HepG2 (cell line): Measurements from ENCODE around the gene PIP4K2B. TPM values are rescaled to one million over a fixed set of nuclear protein-coding genes. Genes with fewer than 3 reads are reported as not detected.
A peak's percentile ranks its signal among the peaks of the same experiment; 100 is the strongest.

Source experiments
- CAMTA2 ChIP-seq: sonication (generic); formaldehyde crosslinking; IDR thresholded peaks from 2 replicates; pipeline ENCODE4 v1.4.0; 2020; ENCODE audit warnings: mild to moderate bottlenecking, missing genetic modification reagents, borderline replicate concordance
- FOXK1 ChIP-seq: sonication (generic); formaldehyde crosslinking; IDR thresholded peaks from 2 replicates; pipeline ENCODE4 v1.4.0; 2020; ENCODE audit warnings: low read depth, missing genetic modification reagents, borderline replicate concordance
- HOXA3 ChIP-seq: sonication (generic); formaldehyde crosslinking; IDR thresholded peaks from 2 replicates; pipeline ENCODE4 v1.5.0; 2020; ENCODE audit warnings: missing genetic modification reagents
- MIER3 ChIP-seq: IDR thresholded peaks from 2 replicates; pipeline ENCODE4 v1.6.1; 2016; ENCODE audit warnings: missing compliant biosample characterization, borderline replicate concordance
- PHF21A ChIP-seq: sonication (generic); formaldehyde crosslinking; IDR thresholded peaks from 2 replicates; pipeline ENCODE4 v1.5.0; 2020; ENCODE audit warnings: mild to moderate bottlenecking, missing genetic modification reagents
- RBM39 ChIP-seq: fragments of 200-400 bp; formaldehyde crosslinking; IDR thresholded peaks from one replicate; pipeline ENCODE4 v1.6.1; 2018; ENCODE audit warnings: antibody characterized with exemption, mild to moderate bottlenecking, low read depth, low read length; ENCODE audit not compliant: poor library complexity, severe bottlenecking
- ZC3H4 ChIP-seq: sonication (generic); formaldehyde crosslinking; IDR thresholded peaks from 2 replicates; pipeline ENCODE4 v1.4.0; 2020; ENCODE audit warnings: missing genetic modification reagents, borderline replicate concordance
- ZNF225 ChIP-seq: sonication (generic); formaldehyde crosslinking; IDR thresholded peaks from 2 replicates; pipeline ENCODE4 v1.4.0; 2020; ENCODE audit warnings: mild to moderate bottlenecking, missing genetic modification reagents
- ZNF292 ChIP-seq: sonication (generic); formaldehyde crosslinking; IDR thresholded peaks from 2 replicates; pipeline ENCODE4 v1.8.1; 2022; ENCODE audit warnings: mild to moderate bottlenecking, low read depth, missing genetic modification reagents, borderline replicate concordance
- ZNF746 ChIP-seq: sonication (generic); formaldehyde crosslinking; IDR thresholded peaks from 2 replicates; pipeline ENCODE4 v1.8.0; 2022; ENCODE audit warnings: mild to moderate bottlenecking, missing genetic modification reagents
- ZNF775 ChIP-seq: sonication (generic); formaldehyde crosslinking; IDR thresholded peaks from 2 replicates; pipeline ENCODE4 v1.4.0; 2020; ENCODE audit warnings: missing genetic modification reagents, mild to moderate bottlenecking, moderate library complexity, borderline replicate concordance
- ZNF839 ChIP-seq: sonication (generic); formaldehyde crosslinking; IDR thresholded peaks from 2 replicates; pipeline ENCODE4 v1.4.0; 2020; ENCODE audit warnings: missing genetic modification reagents, mild to moderate bottlenecking, borderline replicate concordance
- polyA plus RNA-seq, 8 experiments: library from polyadenylated mRNA; depleted of rRNA in 3 of 8; stranded (reverse) in 7 of 8; unstranded in 1 of 8; fragments of >200 nt; fragmentation: Illumina TruSeq in 4 of 8; extraction: Trizol in 4 of 8; gene quantifications; 2 replicates each; pipeline versions ENCODE4 v1.2.1 to v1.2.3, GENCODE V29; 2011 to 2016; ENCODE audit warnings: low read depth in 4 of 8, missing spikeins in 1 of 8, mixed read lengths in 1 of 8; ENCODE audit not compliant: insufficient read depth in 1 of 8
- total RNA-seq, 5 experiments: library from RNA; depleted of rRNA; stranded (reverse); fragments of >200 nt; fragmentation: Illumina TruSeq; extraction: Trizol; gene quantifications; 2 replicates each; pipeline ENCODE4 v1.2.3, GENCODE V29; 2016; ENCODE audit warnings: low read depth in 1 of 5
- TF ChIP-seq, protein P1 (sequence below), 2 experiments: sonication (generic) in 1 of 2; formaldehyde crosslinking in 1 of 2; IDR thresholded peaks; 2 replicates each; pipeline versions ENCODE4 v1.6.1 to v1.9.0; 2014 to 2022; ENCODE audit warnings: antibody characterized with exemption in 1 of 2, borderline replicate concordance in 1 of 2, inconsistent platforms in 1 of 2, low read depth in 1 of 2, missing genetic modification reagents in 1 of 2
- TF ChIP-seq, protein P2 (sequence below): sonication (generic); formaldehyde crosslinking; IDR thresholded peaks from 2 replicates; pipeline ENCODE4 v1.4.0; 2020; ENCODE audit warnings: mild to moderate bottlenecking, missing genetic modification reagents
- TF ChIP-seq, protein P3 (sequence below): sonication (generic); formaldehyde crosslinking; IDR thresholded peaks from 2 replicates; pipeline ENCODE4 v1.4.0; 2020; ENCODE audit warnings: low read depth, mild to moderate bottlenecking, missing genetic modification reagents
- TF ChIP-seq, protein P4 (sequence below): sonication (generic); formaldehyde crosslinking; IDR thresholded peaks from 2 replicates; pipeline ENCODE4 v1.8.0; 2022; ENCODE audit warnings: mild to moderate bottlenecking, missing genetic modification reagents, moderate library complexity

The PIP4K2B gene
- total and polyA plus RNA-seq, 2 of the 13 experiments (the other 11 are each of a cell fraction or from before 2014, with no cell fraction given), result 20.4 to 54.0 TPM

DNA sequence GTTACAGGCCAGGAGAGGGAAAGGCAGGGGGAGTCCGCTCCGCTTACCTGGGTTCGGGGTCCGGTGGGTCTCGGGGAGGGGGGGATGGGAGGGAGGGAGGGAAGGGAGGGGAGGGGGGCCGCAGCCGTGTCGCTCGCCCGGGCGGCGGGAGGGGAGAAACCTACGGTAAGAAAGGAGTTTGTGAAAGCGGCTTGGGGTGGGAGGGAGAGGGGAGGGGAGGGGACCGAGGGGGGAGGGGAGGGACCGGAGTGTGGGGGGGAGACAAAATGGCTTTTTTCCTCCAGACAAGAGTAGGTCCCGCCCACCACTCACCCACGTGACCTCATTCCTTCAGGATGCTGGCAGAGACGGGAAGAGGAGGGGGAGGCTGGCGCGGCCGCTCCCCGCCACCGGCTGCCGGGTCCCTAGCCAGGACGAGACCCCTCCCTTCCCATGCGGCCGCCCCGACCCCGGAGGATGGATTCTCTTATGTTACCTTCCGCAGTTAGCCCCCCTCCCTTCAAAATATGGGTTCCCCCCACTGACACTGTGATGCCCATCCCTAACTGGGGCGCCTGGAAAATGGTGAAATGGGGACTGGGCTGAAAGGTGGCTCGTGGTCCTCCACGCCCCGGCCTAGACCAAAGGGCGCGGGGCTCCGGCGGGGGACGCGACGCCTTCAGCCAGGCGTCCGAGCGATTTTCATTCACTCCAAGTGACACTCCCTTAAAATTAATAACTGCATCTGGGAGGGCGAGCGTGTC lies 51.0 kb downstream of the PIP4K2B start, which contains the start of gene PCGF2 (continued):
- no peak for TF ChIP-seq FOXK1 (CRISPR knock-in tag)
- TF ChIP-seq MIER3 (CRISPR knock-in tag), result 0 out of 2 replicates have a peak, but pooled peaks have one; percentile 21
- TF ChIP-seq, protein P1, sequence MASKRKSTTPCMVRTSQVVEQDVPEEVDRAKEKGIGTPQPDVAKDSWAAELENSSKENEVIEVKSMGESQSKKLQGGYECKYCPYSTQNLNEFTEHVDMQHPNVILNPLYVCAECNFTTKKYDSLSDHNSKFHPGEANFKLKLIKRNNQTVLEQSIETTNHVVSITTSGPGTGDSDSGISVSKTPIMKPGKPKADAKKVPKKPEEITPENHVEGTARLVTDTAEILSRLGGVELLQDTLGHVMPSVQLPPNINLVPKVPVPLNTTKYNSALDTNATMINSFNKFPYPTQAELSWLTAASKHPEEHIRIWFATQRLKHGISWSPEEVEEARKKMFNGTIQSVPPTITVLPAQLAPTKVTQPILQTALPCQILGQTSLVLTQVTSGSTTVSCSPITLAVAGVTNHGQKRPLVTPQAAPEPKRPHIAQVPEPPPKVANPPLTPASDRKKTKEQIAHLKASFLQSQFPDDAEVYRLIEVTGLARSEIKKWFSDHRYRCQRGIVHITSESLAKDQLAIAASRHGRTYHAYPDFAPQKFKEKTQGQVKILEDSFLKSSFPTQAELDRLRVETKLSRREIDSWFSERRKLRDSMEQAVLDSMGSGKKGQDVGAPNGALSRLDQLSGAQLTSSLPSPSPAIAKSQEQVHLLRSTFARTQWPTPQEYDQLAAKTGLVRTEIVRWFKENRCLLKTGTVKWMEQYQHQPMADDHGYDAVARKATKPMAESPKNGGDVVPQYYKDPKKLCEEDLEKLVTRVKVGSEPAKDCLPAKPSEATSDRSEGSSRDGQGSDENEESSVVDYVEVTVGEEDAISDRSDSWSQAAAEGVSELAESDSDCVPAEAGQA (IDR thresholded peaks at IDR 0.05; ENCODE audit: low read depth), result no peak
- TF ChIP-seq, protein P1 (CRISPR knock-in tag; IDR thresholded peaks at IDR 0.05; ENCODE audit: borderline replicate concordance), result no peak
- TF ChIP-seq, protein P2, sequence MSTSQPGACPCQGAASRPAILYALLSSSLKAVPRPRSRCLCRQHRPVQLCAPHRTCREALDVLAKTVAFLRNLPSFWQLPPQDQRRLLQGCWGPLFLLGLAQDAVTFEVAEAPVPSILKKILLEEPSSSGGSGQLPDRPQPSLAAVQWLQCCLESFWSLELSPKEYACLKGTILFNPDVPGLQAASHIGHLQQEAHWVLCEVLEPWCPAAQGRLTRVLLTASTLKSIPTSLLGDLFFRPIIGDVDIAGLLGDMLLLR (CRISPR knock-in tag), result no peak
- TF ChIP-seq, protein P3, sequence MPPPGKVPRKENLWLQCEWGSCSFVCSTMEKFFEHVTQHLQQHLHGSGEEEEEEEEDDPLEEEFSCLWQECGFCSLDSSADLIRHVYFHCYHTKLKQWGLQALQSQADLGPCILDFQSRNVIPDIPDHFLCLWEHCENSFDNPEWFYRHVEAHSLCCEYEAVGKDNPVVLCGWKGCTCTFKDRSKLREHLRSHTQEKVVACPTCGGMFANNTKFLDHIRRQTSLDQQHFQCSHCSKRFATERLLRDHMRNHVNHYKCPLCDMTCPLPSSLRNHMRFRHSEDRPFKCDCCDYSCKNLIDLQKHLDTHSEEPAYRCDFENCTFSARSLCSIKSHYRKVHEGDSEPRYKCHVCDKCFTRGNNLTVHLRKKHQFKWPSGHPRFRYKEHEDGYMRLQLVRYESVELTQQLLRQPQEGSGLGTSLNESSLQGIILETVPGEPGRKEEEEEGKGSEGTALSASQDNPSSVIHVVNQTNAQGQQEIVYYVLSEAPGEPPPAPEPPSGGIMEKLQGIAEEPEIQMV (CRISPR knock-in tag), result no peak
- no peak for TF ChIP-seq PHF21A (CRISPR knock-in tag)
- TF ChIP-seq, protein P4, sequence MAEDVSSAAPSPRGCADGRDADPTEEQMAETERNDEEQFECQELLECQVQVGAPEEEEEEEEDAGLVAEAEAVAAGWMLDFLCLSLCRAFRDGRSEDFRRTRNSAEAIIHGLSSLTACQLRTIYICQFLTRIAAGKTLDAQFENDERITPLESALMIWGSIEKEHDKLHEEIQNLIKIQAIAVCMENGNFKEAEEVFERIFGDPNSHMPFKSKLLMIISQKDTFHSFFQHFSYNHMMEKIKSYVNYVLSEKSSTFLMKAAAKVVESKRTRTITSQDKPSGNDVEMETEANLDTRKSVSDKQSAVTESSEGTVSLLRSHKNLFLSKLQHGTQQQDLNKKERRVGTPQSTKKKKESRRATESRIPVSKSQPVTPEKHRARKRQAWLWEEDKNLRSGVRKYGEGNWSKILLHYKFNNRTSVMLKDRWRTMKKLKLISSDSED (CRISPR knock-in tag), result no peak
- no peak for TF ChIP-seq ZNF839 (CRISPR knock-in tag)
- TF ChIP-seq ZNF292 (CRISPR knock-in tag), result no peak
- TF ChIP-seq ZNF225 (CRISPR knock-in tag), result no peak
- TF ChIP-seq HOXA3 (CRISPR knock-in tag), result 0 out of 2 replicates have a peak, but pooled peaks have one; percentile 39
- TF ChIP-seq CAMTA2, result no peak
- TF ChIP-seq ZC3H4, result no peak; the same call in 1 of the 2 replicates
- no peak for TF ChIP-seq ZNF775
- peak; percentile 16 for TF ChIP-seq RBM39
- TF ChIP-seq ZNF746 (CRISPR knock-in tag), result peak; percentile 76
